HL-60/S4 treated with phorbol 12-myristate 13-acetate at 8.2 ng/mL for 4 days and 3 days (cell line): Measurements from ENCODE around the gene CD79B.

Experiments used
- in situ Hi-C: fragments of 300-500 bp; cut with MboI; formaldehyde crosslinking; loops from 2 replicates; pipeline ENCODE4 v1.15.0; 2022; ENCODE audit warnings: low sequenced_read_pairs

CD79B gene

DNA sequence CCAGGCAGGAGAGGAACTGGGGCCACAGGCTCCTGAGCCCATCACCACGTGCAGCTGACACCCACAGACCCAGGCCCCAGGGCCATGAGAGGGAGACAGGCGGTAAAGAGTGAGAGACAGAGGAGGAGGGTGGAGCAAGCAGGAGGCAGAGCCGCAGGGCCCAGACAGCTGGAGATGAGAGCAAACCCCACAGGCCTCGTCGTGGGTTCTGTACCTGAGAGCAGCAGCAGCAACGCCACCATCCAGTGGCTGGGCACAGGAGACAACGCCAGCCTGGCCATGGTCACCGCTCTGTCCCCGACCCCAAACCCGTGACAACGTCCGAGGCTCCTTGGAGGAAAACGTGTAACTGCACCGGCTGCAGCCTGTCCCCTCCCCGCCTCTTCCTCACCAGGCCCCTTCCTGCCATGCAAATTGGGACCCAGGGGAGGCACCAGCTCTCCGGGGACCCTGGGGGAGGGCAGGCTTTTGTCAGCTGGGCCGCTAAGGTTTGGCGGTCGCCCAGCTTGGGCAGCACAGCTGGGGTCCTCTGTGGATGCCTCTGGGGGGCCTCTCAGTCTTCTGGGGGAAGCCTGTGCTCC lies at the start of gene CD79B:
CD79B (minus strand) TSS at position 351 of the 581 bp plus-strand sequence; CDS start at position 281, 70 bp downstream.
- in situ Hi-C loops = no loop called here

DNA sequence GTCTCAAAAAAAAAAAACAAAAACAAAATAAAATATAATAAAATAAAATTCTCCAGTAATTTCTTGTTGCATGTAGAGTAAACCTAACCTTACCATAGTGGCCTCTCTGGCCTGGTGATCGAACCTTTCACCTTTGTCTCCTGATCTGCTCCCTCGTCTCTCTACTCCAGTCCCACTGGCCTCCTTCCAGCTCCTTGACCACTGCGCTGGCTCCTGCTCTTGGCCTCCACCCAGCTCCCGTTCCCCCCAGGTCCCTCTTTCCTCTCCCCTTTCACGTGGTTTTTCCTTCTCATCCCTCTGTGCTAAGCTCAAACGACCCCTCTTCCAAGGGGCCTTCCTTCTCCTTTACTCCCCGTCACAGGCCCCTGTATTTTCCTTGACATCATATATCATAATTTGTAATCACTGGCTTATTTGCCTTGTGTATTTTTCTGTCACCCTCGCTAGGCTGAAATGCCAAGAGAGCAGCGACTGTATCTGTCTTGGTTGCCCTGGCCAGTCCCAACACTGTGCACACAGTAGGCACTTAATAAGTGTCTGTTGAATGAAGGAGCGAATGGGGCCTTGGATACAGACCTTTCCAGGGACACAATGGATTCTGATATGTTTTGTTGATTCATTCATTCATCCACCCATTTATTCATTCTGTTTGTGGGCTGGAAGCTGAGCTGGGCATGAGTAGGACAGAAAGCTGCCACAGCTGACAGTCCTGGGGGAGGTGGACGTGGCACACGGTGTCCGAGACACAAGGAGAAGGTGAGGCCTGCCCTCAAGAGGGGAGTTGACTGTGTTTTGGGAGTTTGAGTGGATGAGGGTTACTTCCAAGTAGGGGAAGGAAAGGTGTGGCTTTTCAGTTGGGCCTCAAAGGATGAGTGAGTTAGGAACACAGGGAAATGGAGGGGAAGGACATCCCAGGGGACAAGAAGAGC lies 46.4 kb upstream of the CD79B start:
- in situ Hi-C loops = no loop called here

DNA sequence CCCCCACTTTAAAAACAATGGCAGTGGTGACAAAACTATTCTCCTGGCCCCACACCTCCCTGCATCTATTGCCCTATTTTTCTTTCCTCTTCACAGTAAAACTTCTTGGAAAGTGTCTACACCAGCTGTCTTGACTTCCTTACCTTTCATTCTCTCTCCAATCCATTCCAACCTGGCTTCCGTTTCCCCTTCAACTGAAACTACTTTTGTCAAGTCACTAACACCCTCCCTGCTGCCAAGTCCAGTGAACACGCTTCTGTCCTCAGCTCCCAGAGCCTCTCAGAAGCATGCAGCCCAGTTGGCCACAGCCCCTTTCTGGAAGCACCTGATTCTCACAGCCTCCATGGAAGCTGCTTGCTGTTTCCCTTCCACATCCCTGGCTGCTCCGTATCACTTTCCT lies 44.6 kb upstream of the CD79B start:
- in situ Hi-C loops = no loop called here

DNA sequence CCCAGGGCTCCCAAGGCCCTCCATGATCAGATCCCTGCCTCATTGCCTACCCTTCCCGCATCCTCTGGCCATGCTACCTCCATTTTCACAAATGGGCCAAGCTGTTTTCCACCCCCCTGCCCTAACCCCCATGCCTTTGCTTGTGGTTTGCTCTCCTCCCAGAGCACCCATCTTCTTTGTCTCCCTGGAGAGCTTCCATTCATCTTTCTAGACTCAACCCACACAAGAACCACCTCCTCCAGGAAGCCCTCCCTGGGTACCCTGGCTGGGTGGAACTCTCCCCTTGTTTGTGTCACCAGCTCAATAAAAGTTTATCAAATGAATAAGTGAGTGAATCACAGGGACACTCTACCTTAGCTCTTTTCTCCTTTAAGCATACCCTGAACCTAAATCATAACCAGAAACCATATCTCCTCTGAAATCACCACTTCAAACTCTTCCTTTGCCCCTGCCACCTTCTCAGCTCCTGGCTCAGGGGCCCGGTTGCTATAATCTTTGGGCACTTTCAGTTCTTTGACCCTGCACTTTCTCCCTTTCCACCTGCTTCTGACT lies 43.5 kb upstream of the CD79B start:
- in situ Hi-C loops = no loop called here

DNA sequence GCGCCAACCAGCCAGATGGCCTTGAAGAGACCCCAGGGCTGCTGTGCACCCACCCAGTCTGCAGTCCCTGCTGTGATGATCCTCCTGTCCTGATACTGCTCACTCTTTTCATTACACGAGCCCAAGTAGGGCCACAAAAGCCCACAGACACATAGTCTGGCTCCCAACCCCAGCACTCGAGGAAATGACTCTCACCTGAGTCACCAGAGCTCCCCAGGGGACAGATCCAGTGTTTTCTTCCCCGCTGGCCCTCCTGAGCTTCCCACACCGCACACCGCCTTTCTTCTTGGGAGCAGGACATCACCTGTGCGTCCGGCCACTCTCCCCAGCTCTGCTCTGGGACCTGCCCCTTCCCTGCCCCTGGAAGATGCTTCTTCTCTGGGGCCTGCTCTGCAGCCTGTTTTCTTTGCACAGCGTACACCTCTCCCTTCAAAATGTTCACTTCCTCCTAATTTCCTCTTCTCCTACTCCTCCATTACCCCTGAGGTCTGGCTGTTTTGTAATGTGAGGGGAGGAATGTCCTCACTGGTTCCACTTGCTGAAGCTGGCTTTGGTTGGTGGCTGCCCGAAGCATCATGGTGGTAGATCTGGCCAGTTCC lies 42.6 kb upstream of the CD79B start:
- in situ Hi-C loops = no loop called here

DNA sequence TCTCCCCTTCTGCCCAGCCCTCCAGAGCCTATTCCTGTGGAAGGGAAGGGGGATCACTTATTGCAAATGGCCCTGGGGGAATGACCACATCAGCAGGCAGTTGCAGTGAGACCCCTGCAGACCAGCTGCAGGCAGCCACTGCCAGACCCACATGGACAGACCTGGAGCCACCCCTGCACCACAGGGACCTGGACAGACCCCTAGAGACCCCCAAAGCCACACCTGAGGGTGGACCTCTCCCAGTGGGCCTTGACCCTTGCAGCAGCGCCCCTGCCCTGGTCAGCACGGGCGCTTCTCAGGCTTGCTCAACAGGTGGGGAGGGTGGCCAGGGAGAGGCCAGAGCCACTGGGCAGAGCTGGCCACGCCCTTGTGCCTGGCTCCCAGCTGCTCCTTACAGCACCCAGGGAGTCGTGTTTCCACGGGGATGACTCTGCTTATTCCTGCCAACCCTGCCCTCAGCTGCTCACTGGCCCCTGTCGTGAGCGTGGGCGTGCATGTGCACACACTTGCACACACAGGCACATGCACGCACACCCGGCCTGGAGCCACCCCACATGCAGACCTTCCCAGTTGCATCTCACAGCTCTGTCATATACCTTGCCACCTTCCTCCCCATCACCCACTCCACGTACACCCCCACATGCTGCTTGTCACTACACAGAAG lies 41.9 kb upstream of the CD79B start:
- in situ Hi-C loops = no loop called here

DNA sequence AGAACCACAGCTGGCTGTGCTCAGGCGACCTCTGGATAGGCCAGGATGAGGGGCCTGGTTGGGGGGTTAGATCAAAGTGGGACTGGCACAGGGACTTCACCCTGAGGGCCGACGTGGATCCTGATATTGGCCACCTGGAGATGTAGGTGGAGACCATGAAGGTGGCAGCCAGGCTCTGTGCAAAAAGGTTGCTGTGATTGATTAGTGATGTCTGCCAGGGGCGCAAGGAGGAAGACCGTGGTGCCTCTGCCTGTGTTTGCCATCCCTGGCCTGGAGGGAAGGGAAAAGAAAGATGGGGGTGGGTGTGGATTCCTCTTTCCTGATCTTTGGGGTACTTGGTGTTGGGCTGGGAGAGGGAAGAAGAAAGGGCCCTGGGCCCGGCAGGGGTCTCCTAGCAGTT lies 41.1 kb upstream of the CD79B start:
- in situ Hi-C loops = no loop called here

DNA sequence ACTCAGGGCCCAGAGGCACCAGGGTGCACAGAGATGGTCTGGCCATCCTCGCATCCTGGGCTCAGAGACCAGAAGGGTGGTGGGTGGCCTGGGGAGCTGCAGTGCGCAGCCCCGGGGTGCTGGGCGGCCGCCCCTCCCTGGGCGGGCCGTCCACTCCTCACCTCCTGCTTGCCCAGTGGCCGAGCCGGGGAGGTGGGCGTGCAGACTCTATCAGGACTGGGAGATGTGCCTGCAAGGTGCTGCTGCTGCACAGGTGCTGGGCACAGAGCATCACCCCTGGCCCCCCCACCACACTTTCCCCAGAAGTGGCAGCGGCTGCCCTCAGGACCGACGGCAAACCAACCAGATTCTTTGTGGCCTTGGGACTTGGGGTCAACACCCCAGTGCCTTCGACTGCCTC lies 40.7 kb upstream of the CD79B start, which contains the start of gene SCN4A:
SCN4A (minus strand) TSS at position 123 of the 400 bp plus-strand sequence; CDS start at position 46, 77 bp downstream.
- in situ Hi-C loops = no loop called here

DNA sequence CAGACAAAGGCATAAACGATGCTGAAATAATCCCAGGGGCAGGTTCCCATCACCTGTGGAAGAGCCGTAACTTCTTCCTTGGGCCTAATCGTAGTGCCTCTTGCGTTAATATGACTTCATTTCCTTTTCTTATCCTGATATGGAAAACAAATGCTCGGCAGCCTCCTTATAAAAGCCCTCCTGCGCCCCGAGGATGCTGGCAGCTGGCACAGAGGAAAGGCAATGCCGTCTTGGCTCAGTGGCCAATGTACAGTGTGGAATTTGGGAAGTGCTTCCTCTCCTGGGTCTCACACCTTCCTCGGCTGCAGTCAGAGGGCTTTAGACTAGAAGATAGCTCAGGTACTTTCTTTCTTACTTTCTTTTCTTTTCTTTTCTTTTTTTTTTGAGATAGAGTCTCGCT lies 37.1 kb upstream of the CD79B start:
- in situ Hi-C loops = no loop called here

DNA sequence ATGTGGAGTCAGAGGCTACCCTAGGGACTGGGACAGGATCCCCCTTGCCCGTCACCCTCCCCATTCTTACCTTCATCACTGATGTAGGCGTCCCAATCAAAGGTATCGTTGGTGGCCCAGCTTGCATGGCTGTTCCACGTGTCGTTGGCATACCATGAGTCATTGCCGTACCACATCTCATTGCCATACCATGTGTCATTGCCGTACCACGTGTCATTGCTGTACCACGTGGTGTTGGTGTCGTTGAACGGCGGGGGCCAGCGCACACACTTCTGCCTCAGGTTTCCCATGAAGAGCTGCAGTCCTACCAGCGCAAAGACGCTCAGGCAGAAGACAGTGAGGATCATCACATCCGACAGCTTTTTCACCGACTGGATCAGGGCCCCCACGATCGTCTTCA lies 35.8 kb upstream of the CD79B start:
- in situ Hi-C loops = no loop called here

DNA sequence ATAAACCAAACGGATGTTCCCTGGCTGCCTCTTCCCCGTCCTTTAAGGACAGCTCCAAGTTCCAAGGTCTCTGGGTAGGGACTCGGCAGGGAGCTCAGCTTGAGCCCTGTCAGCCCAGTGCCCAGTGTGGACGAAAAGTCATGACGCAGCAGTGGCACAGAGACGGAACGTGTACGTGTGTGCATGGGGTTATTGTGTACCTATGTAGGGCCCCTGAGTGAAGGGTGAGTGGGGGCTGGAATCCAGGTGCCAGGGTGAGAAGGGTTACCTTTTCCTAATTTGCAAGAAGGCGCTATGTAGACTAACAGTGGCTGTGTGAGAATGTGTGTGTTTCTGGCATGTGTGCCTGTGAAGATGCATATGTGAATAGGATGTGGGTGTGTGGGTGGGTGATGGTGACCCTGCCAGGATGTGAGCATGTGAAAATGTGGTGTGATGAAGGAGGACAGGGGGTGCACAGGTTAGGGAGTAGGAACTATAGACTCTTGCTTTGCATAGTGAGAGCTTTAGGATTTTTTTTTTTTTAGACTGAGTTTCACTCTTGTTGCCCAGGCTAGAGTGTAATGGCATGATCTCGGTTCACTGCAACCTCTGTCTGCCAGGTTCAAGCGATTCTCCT lies 34.6 kb upstream of the CD79B start:
- in situ Hi-C loops = no loop called here

DNA sequence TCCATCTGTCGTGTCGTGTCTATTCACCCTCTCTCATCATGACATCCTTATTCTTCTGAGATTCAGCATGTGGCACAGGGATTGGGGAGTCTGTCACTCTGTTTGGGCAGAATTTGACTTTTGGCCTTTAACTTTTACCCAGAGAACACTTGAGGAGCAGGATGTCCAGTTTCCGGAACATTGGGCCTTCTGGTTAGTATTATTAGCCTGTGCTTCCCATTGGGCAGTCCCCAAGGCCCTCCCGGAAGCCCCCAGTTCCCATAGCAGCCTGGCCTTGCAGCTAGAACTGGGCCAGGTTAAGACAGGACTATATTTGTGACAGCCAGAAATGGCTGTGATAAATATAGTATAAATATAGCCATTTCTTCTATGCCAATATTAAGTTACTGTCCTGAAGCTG lies 31.0 kb upstream of the CD79B start:
- in situ Hi-C loops = no loop called here

DNA sequence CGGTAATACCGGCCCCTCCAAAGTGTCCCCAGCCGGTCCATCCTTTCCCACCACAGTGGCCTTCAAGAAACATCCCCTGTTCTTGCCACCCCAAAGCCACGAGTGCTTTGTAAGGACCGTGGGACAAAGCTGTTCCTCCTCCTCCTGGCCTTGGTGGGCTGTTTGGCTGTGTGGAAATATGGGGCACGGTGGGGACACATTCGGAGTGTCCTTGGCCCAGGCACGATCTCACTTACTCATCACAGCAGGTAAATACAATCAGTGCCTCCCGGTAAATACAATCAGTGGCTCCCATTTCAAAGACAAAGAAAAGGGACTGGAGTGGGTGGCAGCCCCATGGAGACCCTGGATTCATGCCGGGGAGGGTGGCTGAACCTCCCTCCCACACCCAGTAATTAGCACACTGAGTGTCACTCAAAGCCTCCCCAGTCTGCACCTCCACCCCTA lies 30.2 kb upstream of the CD79B start:
- in situ Hi-C loops = no loop called here

DNA sequence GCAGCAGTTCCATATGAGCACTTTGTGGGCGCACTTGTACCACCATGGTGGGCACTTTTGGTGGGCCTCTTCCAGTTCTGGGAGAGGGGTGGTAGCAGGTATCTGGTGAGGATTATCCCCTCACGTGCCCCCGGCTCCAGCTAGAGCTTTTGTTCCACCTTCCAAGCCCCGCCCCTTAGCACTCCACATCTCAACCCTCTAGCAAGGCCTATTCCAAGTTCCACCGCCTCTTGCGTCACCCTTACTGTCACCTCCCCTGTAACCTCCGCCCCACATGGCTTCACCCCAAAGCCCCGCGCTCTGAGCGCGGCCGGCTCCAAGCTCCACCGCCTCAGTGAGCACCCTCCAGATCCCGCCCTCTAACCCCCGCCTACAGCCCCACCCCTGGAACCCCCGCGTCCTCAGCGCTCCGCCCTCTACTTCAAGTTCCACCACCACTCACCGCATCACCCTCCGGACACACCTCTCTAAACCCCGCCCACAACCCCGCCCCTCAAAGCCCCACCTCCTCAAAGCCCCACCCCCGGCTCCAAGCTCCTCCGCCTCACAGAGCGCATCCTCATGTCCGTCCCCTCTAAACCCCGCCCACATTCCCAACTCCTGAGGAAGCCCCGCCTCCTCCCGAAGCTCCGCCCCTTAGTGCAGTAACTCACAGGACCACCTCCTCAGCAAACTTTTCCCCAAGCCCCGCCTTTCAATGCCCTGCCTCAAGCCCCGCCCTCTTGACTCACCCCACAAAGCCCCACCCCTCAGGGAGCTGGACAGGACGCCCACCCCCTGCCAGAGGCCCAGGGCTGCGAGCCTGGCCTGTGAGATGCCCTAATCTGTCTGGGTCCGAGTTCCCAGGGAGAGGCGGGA lies 29.5 kb upstream of the CD79B start:
- in situ Hi-C loops = no loop called here

DNA sequence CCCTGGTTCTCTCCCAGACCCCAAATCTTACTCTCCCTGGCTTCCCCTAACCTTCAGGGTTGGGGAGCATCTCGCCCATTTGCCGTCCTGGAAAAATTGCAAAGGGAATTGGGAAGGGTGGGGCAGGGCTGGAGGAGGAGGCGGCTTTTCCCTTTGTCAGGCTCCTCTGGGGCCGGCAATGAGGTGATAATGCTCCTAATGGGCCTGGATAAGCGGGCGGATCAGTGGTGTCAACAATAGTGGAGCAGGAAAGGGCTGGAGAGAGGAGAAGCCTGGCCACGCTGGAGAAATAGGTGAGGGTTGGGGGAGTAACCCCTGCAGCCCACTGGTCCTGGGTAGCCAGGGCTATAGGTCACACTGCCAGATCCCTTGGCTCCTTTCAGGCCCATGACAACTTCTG lies 28.3 kb upstream of the CD79B start:
- in situ Hi-C loops = no loop called here

DNA sequence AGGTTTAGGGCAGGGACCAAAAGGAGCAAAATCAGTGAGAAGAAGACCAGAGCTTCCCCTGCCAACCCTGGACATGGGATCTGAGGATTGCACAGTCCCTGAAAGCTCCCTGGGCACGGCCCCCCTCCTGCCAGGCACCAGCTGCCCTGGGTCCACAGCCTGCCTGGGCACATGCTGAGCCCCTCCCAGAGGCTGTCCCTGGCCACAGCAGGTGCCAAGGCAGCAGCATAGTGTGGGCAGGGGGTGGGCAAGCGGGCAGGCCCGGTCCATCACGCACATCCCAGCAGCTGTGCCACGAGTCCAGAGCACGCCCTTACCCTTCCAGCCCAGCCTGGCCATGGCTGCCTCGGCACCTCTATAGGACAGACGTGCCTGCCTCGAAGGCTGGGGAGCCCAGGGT lies 27.9 kb upstream of the CD79B start:
- in situ Hi-C loops = no loop called here

DNA sequence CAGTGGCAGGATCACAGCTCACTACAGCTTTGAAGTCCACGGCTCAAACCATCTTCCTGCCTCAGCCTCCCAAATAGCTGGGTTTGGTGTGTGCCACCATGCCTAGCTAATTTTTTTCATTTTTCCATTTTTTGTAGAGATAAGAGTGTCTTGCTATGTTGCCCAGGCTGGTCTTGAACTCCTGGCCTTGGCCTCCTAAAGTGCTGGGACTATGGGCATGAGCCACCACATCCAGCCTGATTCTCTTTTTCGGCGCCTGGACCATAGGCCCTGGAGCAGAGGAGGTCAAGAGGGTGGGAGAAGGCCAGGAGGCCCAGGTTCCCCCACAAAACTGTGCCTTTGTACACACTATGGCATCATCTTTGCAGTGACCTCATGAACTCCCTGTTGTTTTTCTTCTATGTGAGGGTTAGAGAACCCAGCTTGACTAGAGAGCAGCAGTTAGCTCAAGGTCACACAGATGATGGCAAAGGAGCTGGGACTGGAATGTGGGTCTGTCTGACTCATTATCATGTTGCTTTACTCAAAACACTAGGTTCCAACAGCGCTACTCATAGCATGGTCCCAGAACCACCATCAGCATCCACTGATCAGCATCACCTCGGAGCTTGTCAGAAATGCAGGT lies 24.3 kb upstream of the CD79B start:
- in situ Hi-C loops = no loop called here

DNA sequence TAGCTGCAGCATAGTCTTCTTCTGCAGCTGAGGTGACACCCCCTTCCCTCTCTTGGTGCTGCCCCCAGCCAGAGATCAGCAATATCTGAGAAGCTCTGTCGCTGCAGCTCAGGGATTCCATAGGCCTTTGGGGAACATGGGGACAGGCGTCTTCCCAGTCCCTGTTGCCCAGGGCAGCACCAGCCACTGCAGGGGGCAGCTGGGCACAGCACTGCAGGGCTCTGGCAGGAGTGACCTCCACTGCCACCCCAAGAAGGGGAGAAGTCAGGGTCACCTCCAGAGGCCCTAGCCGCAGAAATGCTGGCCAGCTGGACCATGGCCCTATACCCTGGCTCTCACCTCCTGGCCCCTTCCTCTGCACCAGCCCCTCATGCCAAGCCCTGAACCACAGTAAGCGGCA lies 23.7 kb upstream of the CD79B start:
- in situ Hi-C loops = no loop called here

DNA sequence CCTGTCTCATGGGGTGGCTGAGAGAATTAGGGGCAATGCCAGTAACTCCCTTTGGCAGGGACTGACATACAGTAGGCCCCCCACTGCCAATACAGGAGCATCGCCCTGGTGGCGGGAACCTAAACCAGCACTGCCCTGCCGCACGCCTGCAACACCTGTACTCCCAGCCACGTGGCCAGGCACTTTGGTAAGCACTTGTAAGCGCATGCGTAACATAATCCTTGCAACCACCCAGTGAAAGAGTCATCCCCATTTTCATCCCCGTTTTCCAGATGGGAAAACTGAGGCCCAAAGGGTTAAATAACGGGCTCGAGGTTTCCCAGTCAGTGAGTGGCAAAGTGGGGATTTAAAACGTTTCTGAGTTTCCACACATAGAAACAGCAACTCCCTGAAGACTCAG lies 23.1 kb upstream of the CD79B start:
- in situ Hi-C loops = no loop called here
